Activated CD8-positive, alpha-beta memory T cell treated with anti-CD3 and anti-CD28 coated beads, Interleukin-2, amount 50 U/mL, for 24 hours (primary cell): ENCODE measurements around the gene LY6G5B.
"Not testable (repeated sequence)": the region's sequence is repeated elsewhere in the genome, so short reads cannot be mapped to it uniquely, and the experiment has no call there.

Source experiments
- DNase-seq: peaks from one replicate; pipeline ENCODE4 v3.0.0-alpha.2; 2020; ENCODE audit errors: extremely low read depth

Gene LY6G5B

DNA sequence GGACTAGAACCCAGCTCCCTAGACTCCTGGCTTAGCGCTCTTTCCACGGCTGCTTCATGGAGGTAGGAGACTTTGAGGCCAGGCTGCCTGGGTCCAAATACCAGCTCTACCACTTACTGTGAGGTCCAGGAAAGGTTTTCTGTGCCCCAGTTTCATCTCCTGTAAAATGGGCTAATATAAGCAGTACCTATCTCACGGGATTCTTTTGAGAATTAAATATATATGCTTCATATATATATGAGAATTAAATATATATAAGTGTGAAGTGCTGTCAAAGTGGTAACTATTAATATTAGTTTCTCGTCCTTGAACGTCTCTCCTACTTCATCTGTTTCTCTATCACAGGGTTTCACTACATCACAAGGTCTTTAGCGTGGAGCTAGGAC, 21.3 kb downstream of the LY6G5B start:
- no peak for DNase-seq

DNA sequence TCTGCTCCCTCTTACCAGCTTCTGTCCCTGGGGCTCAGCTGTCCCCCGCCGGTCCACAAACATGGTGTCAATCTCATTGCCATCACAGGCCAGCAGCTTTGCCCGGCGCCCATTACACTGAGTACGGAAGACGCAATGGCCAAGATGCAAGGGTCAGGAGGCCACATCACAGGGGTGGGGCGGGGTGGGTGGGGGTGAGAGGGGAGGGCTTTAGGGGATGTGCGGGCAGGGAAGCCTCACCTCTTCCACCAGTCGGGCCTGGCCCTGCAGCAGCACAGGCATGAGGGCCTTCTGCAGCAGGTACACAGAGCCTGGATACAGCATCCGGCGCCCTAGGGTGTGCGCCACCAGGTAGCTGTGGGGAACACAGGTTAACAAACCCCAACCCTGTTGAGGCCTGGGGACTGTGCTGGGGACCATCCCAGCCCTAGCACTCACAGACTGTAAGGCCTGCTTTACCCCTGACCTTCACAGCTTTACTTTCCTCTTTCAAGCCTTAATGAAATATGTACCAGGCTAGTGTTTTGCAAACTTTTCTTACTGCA, 21.9 kb downstream of the LY6G5B start:
- no peak for DNase-seq

DNA sequence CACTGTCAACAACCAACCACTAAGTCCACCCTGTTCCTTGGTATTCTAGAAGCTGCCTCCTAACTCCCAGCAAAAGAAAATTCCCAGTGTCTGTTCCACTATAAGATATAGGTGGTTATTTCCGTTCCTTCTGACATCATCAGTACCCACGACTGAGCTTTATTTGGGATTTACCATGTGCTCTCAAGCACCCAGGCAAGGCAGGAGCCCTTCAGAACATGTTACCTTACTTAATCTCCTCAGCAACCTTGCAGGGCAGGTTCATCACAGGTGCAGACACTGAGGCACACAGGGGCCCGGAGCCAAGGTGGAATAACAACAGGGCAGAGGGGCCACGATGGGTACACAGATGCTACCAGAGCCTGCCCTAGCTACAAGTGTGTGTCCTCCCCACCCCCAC, 22.6 kb downstream of the LY6G5B start:
- DNase-seq: no peak

DNA sequence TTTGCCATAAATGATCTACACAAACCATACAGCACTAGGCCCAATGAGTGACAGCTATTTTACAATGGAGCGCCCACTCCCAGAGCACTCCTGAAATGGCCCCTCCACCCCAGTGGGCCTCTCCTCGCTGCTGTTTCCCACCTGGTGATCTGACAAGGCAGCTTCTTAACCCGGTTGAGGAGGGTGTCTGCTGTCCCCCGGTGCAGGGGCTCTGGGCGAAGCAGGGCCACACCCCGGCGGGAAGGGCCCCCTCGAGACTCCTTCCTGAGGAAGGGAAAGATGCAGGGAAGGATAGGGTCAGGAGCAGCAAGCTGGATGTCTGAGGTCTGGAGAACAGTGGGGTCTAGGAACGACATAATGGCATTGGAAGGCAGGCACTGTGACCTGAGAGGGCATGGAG, 23.1 kb downstream of the LY6G5B start:
- no peak for DNase-seq

DNA sequence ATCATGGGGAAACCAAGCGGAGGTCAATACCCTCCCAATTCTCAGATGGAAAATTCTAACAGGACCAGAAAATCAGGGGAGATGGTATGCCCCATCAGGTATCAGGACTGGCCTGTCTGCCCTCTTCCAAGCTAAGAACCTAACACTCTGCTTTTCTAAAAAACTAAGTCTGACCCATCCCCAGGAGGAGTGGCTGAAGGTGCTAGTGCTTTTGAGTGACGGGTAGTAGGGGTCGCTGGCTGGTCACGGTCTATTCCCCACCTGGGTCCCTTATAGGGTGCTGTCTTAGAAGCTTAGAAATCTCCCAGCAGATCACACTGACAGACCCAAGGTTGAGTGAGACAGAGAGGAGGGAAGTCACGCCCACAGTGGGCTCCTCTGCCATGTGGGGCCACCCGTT, 23.8 kb downstream of the LY6G5B start:
- no peak for DNase-seq

DNA sequence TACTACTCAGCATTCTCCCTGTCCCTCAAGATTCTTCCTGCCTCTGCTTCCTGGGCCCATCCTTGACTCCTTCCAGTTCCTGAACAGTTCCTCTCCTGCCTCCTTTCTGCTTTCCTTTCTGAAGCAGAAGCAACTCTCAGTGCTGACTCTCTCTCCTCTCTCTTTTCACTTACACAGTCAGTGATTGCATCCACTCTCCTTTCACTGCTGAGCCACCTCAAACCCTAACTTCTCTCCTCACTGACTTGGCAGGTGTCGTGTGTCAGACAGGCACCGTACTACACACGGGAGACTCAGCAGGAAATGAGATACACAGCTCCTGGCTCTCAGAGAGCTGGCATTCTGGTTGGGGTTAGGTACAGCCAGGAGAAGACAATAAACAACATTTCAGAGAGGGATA, 27.8 kb downstream of the LY6G5B start:
- no peak for DNase-seq

DNA sequence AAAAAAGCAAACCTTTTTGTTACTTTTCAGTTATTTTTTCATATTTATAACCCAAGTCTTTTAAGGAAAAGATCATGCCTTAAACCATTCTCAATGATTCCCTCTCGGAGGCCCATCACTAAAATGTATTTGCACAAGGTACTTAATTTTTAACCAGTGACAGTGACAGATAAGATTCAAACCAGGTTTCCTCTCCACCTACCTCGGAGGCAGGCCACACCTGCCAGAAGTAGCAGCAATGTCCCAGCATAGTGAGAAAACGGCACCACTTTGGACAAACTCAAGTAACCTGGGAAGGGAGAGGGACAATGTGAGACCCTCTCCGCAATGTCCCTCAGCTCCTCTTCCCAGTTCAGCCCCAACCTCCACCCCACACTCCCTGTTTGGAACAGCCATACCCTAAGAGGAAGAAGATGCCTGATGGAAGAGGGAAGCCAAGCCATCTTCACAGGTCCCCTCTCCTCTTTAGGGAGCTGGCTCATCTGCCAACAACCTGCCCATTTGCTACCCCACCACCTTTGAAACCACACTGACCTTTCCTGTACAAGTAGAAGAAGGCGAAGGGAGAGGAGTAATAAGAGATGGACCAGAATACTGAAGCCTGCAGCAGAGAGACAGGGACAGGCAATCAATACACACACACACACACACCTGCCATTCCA, 31.1 kb downstream of the LY6G5B start:
- no peak for DNase-seq

DNA sequence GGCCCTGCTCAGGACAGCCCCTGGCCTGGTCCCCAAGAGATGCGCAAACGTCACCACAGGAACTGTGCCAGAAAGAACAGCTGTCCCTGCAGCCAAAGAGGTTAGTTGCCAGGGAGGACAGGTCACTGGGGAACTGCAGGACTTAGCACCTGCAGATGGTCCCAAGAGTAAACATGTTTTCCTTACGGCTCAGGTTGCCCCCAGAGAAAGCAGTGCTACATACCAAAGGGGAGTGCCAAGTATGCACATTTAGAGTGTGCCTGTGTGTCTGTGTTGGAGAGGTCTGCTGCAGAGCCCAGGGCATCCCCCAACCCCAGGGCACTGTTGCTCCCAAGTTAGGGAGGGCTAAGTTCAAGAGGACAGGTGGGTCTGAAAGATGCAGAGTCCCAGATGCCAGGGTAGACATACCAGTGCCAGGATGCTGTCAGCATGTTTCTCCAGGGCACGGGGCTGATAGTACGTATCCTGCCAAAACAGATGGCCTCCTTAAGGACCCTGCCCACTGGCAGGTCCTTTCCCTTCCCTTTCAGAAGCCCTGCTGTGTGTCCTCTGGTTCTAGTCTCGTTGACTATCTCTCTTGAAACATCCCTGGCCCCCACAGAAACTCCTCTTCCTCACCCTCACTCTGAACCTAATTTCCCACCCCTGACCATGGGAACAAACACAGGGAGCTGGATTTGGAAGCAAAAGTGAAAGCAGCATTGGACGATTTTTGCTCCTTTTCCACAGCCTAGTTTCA, 32.1 kb downstream of the LY6G5B start:
- no peak for DNase-seq

DNA sequence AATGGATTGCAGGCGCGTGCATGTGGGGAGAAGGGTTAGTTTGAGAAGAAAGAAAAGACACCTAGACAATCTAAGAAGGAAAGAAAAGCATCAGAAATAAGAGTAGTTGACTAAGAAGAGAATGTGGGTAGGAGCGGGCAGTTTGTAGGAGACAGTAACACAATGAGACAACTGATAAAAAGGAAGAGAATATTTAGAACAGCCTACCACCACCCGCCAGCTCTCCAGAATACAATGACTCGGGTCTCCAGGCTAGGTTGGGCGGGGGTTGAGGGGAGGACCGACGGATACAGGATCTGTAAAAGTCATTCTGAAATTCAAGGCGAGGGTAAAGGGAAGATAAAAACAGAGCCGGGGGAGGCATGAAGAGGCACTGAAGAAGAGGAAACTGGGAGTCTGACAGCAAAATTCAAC, 32.6 kb downstream of the LY6G5B start:
- DNase-seq: no peak

DNA sequence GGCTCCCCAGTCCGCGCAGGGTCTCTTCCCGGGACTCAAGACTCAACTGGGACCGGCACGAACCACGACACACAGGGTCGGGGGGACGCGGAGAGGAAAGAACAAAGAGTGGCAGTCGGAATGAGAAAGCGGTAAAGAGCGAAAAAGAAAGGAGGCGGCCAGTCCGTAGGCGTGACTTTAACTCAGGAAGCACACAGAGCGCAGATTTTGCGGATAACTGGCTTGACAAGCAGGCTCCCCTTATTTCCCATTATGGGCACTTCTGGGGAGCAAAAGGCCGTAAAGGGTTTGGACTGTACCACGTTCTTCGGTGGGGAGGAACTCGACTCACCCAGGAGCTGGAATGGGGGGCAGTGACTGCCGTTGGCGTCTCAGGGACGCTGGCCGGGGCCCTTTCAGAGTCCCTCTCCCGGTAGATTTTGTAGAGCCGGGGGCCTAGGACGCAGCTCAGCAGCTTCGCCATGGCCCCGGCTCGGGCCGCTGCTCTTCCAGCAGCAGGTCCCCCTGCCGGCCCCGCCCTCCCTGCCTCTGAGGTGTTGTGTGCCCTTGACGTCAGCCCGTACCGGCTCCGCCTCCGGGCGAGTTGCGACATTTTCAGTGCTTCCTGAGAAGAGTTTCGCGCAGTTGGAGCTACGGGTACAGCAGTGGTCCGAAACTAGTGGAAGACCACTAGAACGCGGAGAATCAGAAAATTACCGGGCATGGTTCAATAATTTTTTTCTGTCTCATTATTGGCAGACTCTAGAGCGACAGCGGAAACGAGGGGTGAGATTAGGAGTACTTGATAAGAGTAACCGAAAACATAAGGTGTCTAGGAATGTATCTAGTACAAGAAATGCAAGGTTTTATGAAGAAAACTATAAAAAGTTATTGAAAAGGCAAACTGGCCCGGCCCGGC, 33.3 kb downstream of the LY6G5B start, which contains the start of gene ABHD16A:
Gene ABHD16A (minus strand): TSS at position 506 of the 898 bp plus-strand sequence. CDS start 43 bp downstream, at position 463.
- DNase-seq: peak; percentile 94

DNA sequence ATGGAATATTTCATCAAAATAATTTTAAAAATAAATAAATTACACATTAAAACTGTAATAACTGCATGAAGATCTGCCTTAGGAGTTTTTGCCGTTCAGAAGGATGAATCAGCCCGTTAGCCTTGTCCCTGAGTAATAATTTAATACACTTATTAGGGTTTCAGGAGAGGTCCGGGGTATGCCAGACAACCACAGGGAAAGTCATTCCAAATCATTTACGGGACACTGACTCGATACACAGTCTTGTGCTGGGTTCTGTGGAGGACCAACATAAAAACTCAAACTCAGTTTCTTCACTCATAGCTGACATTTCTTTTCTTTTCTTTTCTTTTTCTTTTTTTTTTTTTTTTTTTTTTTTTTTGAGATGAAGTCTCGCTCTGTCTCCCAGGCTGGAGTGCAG, 36.2 kb downstream of the LY6G5B start:
- no peak for DNase-seq

DNA sequence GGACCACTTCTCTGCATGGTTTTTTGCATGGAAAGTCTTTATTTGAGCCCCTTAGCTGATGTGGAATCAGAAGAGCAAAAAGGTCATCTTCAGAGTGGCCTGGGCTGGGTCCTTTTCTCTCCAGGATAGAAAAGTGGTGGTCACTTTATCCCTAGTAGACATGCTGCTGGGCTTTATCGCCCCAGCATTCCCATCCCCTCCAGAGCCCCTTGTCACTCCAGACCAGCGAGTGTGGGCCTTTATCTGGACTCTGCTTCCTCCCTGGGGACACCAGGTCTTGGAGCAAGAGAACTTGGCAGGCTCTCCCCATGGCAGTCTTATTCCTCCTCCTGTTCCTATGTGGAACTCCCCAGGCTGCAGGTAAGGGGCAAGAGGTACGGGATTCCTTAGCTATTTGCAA, 36.8 kb downstream of the LY6G5B start, which contains the start of gene LY6G6F:
Gene LY6G6F (plus strand): TSS at position 268 of the 400 bp plus-strand sequence. CDS start 41 bp downstream, at position 309.
- DNase-seq: no peak

DNA sequence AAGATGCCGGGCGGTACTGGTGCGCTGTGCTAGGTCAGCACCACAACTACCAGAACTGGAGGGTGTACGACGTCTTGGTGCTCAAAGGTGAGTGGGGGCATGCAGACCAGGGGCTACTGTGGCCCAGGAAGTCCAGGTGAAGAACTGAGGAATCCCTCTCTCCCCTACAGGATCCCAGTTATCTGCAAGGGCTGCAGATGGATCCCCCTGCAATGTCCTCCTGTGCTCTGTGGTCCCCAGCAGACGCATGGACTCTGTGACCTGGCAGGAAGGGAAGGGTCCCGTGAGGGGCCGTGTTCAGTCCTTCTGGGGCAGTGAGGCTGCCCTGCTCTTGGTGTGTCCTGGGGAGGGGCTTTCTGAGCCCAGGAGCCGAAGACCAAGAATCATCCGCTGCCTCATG, 37.9 kb downstream of the LY6G5B start:
- no peak for DNase-seq

DNA sequence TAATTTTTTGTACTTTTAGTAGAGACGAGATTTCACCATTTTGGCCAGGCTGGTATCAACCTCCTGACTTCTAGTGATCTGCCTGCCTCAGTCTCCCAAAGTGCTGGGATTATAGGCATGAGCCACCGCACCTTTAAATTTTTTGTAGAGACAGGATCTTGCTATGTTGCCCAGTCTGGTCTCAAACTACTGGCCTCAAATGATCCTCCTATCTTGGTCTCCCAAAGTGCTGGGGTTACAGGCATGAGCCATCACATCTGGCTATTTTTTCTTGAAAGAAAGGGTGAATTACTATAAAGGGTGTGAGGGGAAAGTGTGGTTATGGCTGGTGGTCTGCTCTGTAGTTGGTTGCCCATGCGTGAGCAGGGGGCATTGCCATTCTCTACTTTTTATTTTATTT, 38.4 kb downstream of the LY6G5B start:
- no peak for DNase-seq

DNA sequence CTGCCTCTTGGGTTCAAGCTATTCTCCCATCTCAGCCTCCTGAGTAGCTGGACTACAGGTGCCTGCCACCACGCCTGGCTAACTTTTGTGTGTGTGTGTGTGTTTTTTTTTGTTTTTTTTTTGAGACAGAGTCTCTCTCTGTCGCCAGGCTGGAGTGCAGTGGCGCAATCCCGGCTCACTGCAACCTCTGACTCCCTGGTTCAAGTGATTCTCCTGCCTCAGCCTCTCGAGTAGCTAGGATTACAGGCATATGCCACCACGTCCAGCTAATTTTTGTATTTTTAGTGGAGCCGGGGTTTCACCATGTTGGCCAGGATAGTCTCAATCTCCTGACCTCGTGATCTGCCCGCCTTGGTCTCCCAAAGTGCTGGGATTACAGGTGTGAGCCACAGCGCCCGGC, 39.4 kb downstream of the LY6G5B start:
- DNase-seq: not testable (repeated sequence)

DNA sequence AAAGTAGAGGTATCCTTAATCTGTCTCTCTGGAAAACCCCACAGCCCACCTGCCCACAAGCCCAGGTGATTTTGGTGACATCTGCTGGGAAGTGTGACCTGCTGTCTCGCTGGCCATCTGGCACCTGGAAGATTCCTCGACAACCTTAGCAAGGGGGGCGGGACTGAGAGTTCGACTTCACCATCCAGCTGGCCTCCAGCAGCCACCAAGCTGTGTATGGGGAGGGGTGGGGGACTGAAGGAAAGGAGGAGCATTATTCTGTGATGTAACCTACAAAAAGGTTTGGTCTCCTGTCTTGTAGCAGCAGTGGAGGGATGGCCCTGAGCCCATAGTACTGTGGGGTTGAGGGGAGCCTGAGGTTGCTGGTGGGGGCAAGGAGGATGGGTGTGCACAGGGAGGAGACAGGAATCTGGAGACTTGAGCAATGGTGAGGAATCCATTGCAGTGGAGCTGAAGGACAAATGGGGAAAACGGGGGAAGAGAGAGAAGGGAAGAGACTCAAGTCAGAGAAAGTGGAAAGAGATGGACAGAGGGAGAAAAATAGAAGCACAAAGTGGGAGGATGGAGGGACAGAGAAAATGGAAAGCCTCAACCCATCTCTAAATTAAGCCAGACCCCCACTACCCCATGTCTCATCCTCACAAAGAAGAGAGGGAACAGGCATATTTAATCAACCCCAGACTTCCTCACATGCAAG, 40.9 kb downstream of the LY6G5B start:
- DNase-seq: no peak

DNA sequence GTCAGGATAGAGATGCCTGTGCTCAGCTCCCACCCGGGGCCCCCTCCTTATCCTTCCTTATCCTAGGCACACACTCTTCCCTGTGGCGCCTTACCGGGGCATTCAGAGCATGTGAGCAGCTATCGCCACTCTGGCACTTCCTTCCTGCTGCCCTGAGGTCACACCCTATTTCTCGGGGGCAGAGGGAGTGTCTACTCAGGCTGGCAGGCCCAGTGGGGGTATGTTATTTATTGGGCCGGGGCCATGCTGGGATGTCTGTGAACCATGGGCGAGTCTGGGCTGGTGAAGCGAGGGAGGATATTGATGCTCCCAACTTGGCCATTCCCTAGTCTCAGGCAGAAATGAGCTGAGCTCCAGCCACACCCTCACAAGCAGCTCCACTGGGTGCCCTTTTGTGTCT, 41.5 kb downstream of the LY6G5B start:
- DNase-seq: no peak

DNA sequence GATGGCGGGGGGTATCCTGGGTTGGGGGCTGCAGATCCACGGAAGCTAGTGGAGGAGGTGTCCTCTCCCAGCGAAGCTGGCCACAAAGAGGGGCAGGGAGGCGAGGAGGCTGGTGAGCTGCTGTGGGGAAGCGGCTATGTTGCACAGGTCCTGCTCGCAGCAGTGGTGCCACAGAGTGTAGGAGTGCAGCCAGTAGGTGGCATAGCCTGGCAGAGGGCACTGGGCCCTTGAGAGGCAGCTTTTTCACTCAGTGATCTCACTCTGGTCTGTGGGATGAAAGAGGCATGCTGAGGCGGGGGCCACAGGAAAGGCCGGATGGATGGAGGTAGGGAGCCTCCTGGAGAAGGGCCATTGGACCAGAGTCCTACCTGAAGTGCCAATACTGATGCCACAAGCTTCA, 42.5 kb downstream of the LY6G5B start:
- no peak for DNase-seq

DNA sequence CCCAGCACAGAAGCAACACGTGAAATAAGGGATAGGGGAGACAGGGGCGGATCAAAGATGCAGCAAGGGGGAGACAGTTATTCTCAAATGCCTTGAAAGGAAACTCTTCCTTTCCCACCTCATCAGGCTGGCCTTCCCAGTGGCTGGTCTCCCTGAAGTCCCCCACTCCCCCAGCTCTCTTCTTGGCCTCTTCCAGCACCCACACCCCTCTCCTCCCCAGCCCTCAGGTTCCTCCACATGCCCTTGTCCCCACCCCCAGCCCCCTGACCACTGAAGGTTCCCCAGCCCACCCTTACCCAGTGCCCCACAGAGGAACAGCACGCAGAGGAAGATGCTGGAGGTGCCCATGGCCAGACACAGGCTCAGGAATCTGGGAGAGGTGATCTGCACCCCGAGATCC, 43.7 kb downstream of the LY6G5B start:
- no peak for DNase-seq

DNA sequence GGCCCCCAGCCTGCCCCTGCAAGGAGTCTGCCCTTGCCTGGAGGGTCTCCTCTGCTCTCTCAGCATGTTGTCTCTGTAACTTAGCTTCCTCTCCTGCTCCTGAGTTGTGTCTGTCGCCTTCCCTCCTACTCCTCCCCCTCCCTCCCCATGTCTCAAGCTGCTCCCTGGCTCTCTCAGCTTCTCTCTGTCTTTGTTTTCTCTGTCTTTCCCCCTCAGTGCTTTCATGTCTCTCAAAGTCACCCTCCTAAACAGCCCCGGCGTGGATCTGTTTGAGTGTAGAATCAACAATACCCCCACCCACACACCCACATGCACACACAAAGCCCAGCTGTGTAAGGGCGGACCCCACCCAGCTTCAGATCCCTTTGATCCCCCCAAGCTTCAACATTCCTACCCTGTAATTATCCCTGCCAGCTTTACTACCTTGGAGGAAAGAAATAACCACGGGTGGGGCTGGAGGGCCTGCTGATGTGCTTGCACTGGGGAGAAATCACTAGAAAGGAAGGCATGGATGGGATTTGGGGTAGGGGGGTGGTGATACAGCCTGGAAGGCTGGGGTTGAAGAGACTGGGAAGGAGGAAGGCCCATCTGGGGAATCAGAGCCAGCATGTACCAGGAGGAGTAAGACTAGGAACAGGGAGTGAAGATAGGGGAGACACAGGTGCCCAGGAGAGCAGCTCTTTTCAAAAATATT, 44.4 kb downstream of the LY6G5B start:
- no peak for DNase-seq
